Parathyroid adenoma (tissue), 2 donors: Measurements from ENCODE around the gene HARS2.
A peak's percentile ranks its signal among the peaks of the same experiment; 100 is the strongest.

Experiments
- H2AFZ ChIP-seq: fragments of 300-600 bp; sonication (generic); one replicate; pipeline ENCODE4 v1.7.0; 2017; ENCODE audit warnings: antibody characterized with exemption, mild to moderate bottlenecking
- H3K27ac ChIP-seq: fragments of 300-600 bp; sonication (generic); one replicate; pipeline ENCODE4 v1.7.0; 2017
- H3K27me3 ChIP-seq: fragments of 300-600 bp; sonication (generic); one replicate; pipeline ENCODE4 v1.7.0; 2017; ENCODE audit warnings: low read length; ENCODE audit not compliant: control insufficient read depth, insufficient read depth
- H3K36me3 ChIP-seq: fragments of 300-600 bp; sonication (generic); one replicate; pipeline ENCODE4 v1.7.0; 2017; ENCODE audit warnings: low read length; ENCODE audit not compliant: control insufficient read depth, insufficient read depth
- H3K4me1 ChIP-seq: fragments of 300-600 bp; sonication (generic); one replicate; pipeline ENCODE4 v1.7.0; 2017; ENCODE audit warnings: control low read depth
- H3K4me2 ChIP-seq: fragments of 300-600 bp; sonication (generic); one replicate; pipeline ENCODE4 v1.7.0; 2017; ENCODE audit warnings: low read length
- H3K4me3 ChIP-seq: fragments of 300-600 bp; sonication (generic); one replicate; pipeline ENCODE4 v1.7.0; 2017; ENCODE audit warnings: low read depth, low read length
- H3K79me2 ChIP-seq: fragments of 300-600 bp; sonication (generic); one replicate; pipeline ENCODE4 v1.7.0; 2017; ENCODE audit warnings: control low read depth
- H3K9ac ChIP-seq: fragments of 300-600 bp; sonication (generic); one replicate; pipeline ENCODE4 v1.7.0; 2017; ENCODE audit warnings: mild to moderate bottlenecking
- H3K9me3 ChIP-seq: fragments of 300-600 bp; sonication (generic); one replicate; pipeline ENCODE4 v1.7.0; 2017; ENCODE audit warnings: low read length; ENCODE audit not compliant: control insufficient read depth
- TF ChIP-seq, protein P1 (sequence below): fragments of 300-600 bp; sonication (generic); IDR thresholded peaks from one replicate; pipeline ENCODE4 v1.7.0; 2017; ENCODE audit warnings: antibody characterized with exemption, mild to moderate bottlenecking
- donor health status: primary hyperparathyroidism.

Gene HARS2, protein sequence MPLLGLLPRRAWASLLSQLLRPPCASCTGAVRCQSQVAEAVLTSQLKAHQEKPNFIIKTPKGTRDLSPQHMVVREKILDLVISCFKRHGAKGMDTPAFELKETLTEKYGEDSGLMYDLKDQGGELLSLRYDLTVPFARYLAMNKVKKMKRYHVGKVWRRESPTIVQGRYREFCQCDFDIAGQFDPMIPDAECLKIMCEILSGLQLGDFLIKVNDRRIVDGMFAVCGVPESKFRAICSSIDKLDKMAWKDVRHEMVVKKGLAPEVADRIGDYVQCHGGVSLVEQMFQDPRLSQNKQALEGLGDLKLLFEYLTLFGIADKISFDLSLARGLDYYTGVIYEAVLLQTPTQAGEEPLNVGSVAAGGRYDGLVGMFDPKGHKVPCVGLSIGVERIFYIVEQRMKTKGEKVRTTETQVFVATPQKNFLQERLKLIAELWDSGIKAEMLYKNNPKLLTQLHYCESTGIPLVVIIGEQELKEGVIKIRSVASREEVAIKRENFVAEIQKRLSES

DNA sequence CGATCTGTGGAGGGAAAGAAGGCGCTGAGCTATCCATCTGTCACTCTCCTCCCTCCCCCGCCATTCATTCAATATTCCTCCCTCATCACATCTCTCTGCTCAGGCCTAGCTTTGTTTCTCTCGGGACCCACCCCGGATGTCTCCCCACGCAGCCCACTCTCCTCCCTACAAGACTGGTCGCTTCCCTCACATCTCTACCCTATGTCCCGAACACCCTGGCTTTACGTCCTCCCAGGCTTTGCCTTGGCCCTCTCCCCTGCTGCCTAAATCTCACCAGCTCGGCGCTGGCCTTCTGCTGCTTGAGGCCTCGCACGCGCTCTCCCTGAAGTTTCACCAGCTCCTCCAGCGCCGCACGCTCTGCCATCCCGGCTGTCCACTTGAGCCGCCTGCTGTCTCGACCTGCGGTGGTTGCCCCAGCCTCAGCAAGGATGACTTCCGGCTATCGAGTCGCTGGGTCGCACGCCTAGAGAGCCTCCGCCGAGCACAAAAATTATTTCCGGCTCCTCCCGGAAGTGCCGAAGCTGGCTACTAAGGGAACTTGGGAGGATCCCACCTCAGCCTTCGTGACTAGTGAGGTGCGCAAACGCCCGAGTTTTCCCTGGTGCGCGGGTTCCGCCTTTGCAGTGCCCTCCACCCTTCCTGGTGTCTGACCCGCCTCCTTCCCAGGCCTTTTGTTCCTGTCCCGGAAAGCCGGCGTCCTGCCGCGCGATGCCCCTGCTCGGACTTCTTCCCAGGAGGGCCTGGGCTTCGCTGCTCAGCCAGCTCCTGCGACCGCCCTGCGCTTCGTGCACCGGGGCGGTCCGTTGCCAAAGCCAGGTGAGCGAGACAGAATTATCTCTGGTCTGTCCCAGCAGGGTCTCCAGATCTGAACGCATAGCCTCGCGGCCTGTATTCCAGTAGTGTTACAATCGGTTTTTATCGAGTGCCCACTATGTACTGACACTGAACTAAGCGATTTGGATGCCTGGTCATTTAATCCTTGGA lies at the start of gene HARS2, which contains the start of gene HARS1:
HARS2 (plus strand) TSS at position 515 of the 984 bp plus-strand sequence; CDS start at position 709, 194 bp downstream.
HARS1 (minus strand) TSS at position 430 of the 984 bp plus-strand sequence; CDS start at position 364, 66 bp downstream.
- Histone ChIP-seq H3K36me3 (no peaks in the 10 kb centered on the region), H3K27me3 (no peaks in the 10 kb centered on the region)
- TF ChIP-seq, protein P1, sequence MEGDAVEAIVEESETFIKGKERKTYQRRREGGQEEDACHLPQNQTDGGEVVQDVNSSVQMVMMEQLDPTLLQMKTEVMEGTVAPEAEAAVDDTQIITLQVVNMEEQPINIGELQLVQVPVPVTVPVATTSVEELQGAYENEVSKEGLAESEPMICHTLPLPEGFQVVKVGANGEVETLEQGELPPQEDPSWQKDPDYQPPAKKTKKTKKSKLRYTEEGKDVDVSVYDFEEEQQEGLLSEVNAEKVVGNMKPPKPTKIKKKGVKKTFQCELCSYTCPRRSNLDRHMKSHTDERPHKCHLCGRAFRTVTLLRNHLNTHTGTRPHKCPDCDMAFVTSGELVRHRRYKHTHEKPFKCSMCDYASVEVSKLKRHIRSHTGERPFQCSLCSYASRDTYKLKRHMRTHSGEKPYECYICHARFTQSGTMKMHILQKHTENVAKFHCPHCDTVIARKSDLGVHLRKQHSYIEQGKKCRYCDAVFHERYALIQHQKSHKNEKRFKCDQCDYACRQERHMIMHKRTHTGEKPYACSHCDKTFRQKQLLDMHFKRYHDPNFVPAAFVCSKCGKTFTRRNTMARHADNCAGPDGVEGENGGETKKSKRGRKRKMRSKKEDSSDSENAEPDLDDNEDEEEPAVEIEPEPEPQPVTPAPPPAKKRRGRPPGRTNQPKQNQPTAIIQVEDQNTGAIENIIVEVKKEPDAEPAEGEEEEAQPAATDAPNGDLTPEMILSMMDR: peak; percentile 5

DNA sequence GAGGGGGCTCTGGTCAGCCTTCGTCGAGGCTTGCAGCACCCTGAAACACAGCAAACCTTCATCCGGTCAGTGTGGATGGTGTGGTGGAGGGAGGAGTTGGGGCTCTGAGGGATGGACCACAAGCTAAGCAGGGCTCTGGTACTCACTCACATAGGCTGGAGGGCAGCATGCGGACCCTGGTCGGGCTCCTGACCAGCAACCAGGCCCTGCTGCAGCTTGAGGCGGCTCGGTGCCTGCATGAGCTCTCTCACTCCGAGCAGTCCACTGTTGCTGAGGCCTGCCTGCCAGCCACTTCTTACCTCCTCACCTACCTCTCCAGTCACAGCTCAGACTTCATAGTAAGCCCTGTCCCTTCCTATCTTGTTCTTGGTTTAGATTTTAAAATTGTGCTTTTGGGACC lies 49.5 kb upstream of the HARS2 start:
- Histone ChIP-seq H3K4me3 (no peak overlapping the region), H3K9ac (no peak overlapping the region), H3K9me3 (no peaks in the 10 kb centered on the region), H3K4me1 (peaks cover 12% of the 10 kb centered on the region), H3K36me3 (no peaks in the 10 kb centered on the region), H3K27ac (no peak overlapping the region), H3K79me2 (peaks cover 6% of the 10 kb centered on the region), H2AFZ (no peak overlapping the region), H3K27me3 (no peaks in the 10 kb centered on the region), H3K4me2 (no peak overlapping the region)
- TF ChIP-seq, protein P1: no peak

More for the DNA sequence above, at the start of gene HARS2, which contains the start of gene HARS1:
- Histone ChIP-seq H3K79me2 (peaks cover 29% of the 10 kb centered on the region), H3K4me2 (peak within 1 kb of the TSS; percentile 99), H3K27ac (peak within 1 kb of the TSS; percentile 82), H2AFZ (peak within 1 kb of the TSS; percentile 76), H3K4me1 (peaks cover 5% of the 10 kb centered on the region), H3K9ac (peak within 1 kb of the TSS; percentile 20), H3K4me3 (peak within 1 kb of the TSS; percentile 89), H3K9me3 (no peaks in the 10 kb centered on the region)

DNA sequence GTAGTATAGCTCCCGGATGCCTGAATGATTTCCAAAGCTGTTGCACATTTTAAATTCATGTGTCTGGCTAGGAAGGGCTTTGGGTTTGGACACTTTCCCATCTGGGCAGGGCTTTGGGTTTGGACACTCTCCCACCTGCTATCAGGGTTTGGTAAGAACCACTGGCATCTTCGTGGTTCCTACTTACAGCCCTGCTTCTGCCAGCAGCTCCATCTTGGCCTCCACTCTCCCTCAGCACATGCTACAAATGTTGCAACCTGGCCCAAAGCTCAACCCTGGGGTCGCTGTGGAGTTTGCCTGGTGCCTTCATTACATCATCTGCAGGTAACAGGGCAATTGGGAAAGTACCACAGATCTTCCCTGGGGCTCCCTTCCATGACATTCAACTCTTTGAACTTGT lies 48.5 kb upstream of the HARS2 start:
- Histone ChIP-seq H3K4me3 (no peak overlapping the region), H3K9ac (no peak overlapping the region), H3K36me3 (no peaks in the 10 kb centered on the region), H3K27me3 (no peaks in the 10 kb centered on the region), H3K4me1 (peaks cover 14% of the 10 kb centered on the region), H3K4me2 (no peak overlapping the region), H3K27ac (no peak overlapping the region), H3K79me2 (peaks cover 13% of the 10 kb centered on the region), H3K9me3 (no peaks in the 10 kb centered on the region), H2AFZ (no peak overlapping the region)
- TF ChIP-seq, protein P1: no peak

DNA sequence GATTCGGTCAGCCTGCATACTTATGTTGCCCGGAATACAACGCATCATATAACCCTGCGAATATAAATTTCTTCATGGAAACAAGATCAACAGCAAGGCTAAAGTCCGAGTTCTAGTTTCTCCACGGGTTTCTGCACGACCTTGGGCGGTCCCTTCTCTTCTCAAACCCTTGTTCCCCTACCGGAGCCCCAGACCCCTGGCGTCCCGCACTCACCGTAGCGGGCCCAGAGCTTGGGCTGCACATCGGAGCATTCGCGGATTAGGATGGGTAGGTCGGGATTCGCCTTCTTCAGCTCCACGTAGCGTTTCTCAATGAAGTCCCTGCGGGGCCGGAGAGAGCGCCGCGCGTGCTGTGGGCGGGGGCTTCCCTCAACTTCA lies 44.2 kb upstream of the HARS2 start:
- Histone ChIP-seq H3K4me3 (peak overlapping the region; percentile 87), H2AFZ (peak overlapping the region; percentile 94), H3K9ac (peak overlapping the region; percentile 71), H3K4me1 (peaks cover 6% of the 10 kb centered on the region), H3K4me2 (peak overlapping the region; percentile 95), H3K27ac (peak overlapping the region; percentile 78), H3K27me3 (no peaks in the 10 kb centered on the region), H3K36me3 (no peaks in the 10 kb centered on the region), H3K79me2 (peaks cover 21% of the 10 kb centered on the region), H3K9me3 (no peaks in the 10 kb centered on the region)
- TF ChIP-seq, protein P1: no peak
